GM12878 (cell line): Measurements from ENCODE around the gene FAM174A. TPM values are rescaled to one million over a fixed set of nuclear protein-coding genes. Genes with fewer than 3 reads are reported as not detected.

Experiments
- ATAC-seq: fragments of 200-7000 bp; cut with Tn5 transposase; 3 replicates; pipeline ENCODE4 v1.9.1; 2020; ENCODE audit warnings: mild to moderate bottlenecking, moderate library complexity
- BruUV-seq: library from RNA; stranded (reverse); fragments of 400-500 nt; replicated peaks from 2 replicates; lab custom pipeline; 2021; lab: Mats Ljungman, UMichigan
- CTCF ChIA-PET: fragments of 300-600 bp; sonication (Branson Sonifier 250); formaldehyde crosslinking; extraction: SDS; loops from one replicate; lab custom pipeline; 2021; ENCODE audit warnings: inconsistent platforms; lab: Yijun Ruan, JAX
- POLR2A ChIA-PET: fragments of 350-600 bp; formaldehyde crosslinking; extraction: SDS; loops from one replicate; lab custom pipeline; 2021; ENCODE audit warnings: inconsistent platforms; lab: Charles Lee
- RAD21 ChIA-PET: fragments of 300-600 bp; sonication (Branson Sonifier 250); formaldehyde crosslinking; loops from one replicate; lab custom pipeline; 2023; ENCODE audit warnings: antibody characterized with exemption; ENCODE audit not compliant: unreplicated experiment; lab: Charles Lee
- SMC1A ChIA-PET: fragments of 300-600 bp; sonication (Branson Sonifier 250); formaldehyde crosslinking; loops from one replicate; lab custom pipeline; 2023; ENCODE audit not compliant: unreplicated experiment, uncharacterized antibody; lab: Charles Lee
- DNase-seq: peaks from one replicate; pipeline ENCODE4 v3.0.0-alpha.2; 2011; ENCODE audit warnings: low read depth, low spot score
- FAIRE-seq: peaks from 3 replicates; lab custom pipeline; 2011; peaks lifted over from hg19 to GRCh38; lab: Jason Lieb, UNC
- H2AFZ ChIP-seq: 2 replicates; pipeline ENCODE4 v1.6.0; 2011; ENCODE audit warnings: low read depth, low read length, control low read depth; ENCODE audit not compliant: control insufficient read depth
- H3K27ac ChIP-seq: 2 replicates; pipeline ENCODE4 v1.5.1; 2011; ENCODE audit warnings: control low read depth; ENCODE audit not compliant: control insufficient read depth, insufficient read depth
- H3K27me3 ChIP-seq, 2 experiments: replicated peaks in 1 of 2; 2 replicates each; pipeline versions ENCODE4 v1.6.0 to v1.6.1; 2011; ENCODE audit warnings: low read length in 1 of 2; ENCODE audit not compliant: control insufficient read depth in 2 of 2, insufficient read depth in 2 of 2
- H3K36me3 ChIP-seq, 2 experiments: 2 replicates each; pipeline ENCODE4 v1.5.1; 2011; ENCODE audit warnings: low read length in 1 of 2; ENCODE audit not compliant: control insufficient read depth in 2 of 2, insufficient read depth in 2 of 2
- H3K4me1 ChIP-seq: 2 replicates; pipeline ENCODE4 v1.6.1; 2011; ENCODE audit warnings: mild to moderate bottlenecking, low read length, moderate library complexity, mixed read lengths; ENCODE audit not compliant: control insufficient read depth, insufficient read depth
- H3K4me2 ChIP-seq: 2 replicates; pipeline ENCODE4 v1.6.0; 2011; ENCODE audit warnings: control low read depth; ENCODE audit not compliant: control insufficient read depth, insufficient read depth
- H3K4me3 ChIP-seq: fragments of 200-600 bp; sonication (generic); 2 replicates; pipeline ENCODE4 v1.5.1; 2016
- H3K79me2 ChIP-seq: 2 replicates; pipeline ENCODE4 v1.6.0; 2011; ENCODE audit warnings: low read length; ENCODE audit not compliant: control insufficient read depth, insufficient read depth
- H3K9ac ChIP-seq: 2 replicates; pipeline ENCODE4 v1.8.0; 2011; ENCODE audit warnings: low read length, control low read depth, mixed read lengths; ENCODE audit not compliant: control insufficient read depth, insufficient read depth
- H3K9me3 ChIP-seq: replicated peaks from 3 replicates; pipeline ENCODE4 v1.5.1; 2011; ENCODE audit warnings: mild to moderate bottlenecking, low read length; ENCODE audit not compliant: control insufficient read depth, insufficient read depth
- H4K20me1 ChIP-seq: 2 replicates; pipeline ENCODE4 v1.6.0; 2011; ENCODE audit not compliant: control insufficient read depth, insufficient read depth
- ATF2 ChIP-seq: IDR thresholded peaks from 2 replicates; pipeline ENCODE4 v1.6.1; 2012; ENCODE audit warnings: low read length, inconsistent platforms
- CHD1 ChIP-seq: IDR thresholded peaks from 2 replicates; pipeline ENCODE4 v1.6.1; 2012; ENCODE audit warnings: low read depth, low read length, improper control_type of control experiment
- E4F1 ChIP-seq: fragments of 450-650 bp; IDR thresholded peaks from 2 replicates; pipeline ENCODE4 v1.6.1; 2018; ENCODE audit warnings: borderline replicate concordance, mild to moderate bottlenecking; ENCODE audit not compliant: partially characterized antibody
- ELK1 ChIP-seq: IDR thresholded peaks from 2 replicates; pipeline ENCODE4 v1.6.1; 2012; ENCODE audit warnings: low read depth, low read length, improper control_type of control experiment
- RAD21 ChIP-seq: IDR thresholded peaks from 2 replicates; pipeline ENCODE4 v1.6.1; 2011; ENCODE audit warnings: mild to moderate bottlenecking, low read depth, low read length, moderate library complexity; ENCODE audit not compliant: insufficient read depth
- SREBF1 ChIP-seq: IDR thresholded peaks from 2 replicates; pipeline ENCODE4 v1.6.1; 2012; ENCODE audit warnings: mild to moderate bottlenecking, low read length
- SUZ12 ChIP-seq: fragments of 200-600 bp; sonication (generic); IDR thresholded peaks from one replicate; pipeline ENCODE4 v1.6.1; 2018; ENCODE audit warnings: antibody characterized with exemption, mild to moderate bottlenecking; ENCODE audit not compliant: unreplicated experiment
- TCF12 ChIP-seq: IDR thresholded peaks from 2 replicates; pipeline ENCODE4 v1.6.1; 2011; ENCODE audit warnings: low read depth, mild to moderate bottlenecking, low read length
- WGBS: methylation state at CpG from one replicate; pipeline ENCODE4 v1.1.6; 2016; ENCODE audit warnings: low lambda C conversion rate; ENCODE audit not compliant: insufficient replicate concordance, insufficient coverage; ENCODE audit errors: missing lambda C conversion rate; 5-methylcytosine and 5-hydroxymethylcytosine counted together
- in situ Hi-C: fragments of 300-500 bp; cut with MboI; formaldehyde crosslinking; loops from 9 replicates; pipeline ENCODE4 v1.14.3; 2018; ENCODE audit warnings: mixed read lengths
- intact Hi-C: fragments of 100-400 bp; cut with micrococcal nuclease; formaldehyde crosslinking; loops from one replicate; pipeline ENCODE4 v1.14.2; 2022; ENCODE audit not compliant: unreplicated experiment
- polyA plus RNA-seq, 11 experiments: library from polyadenylated mRNA; depleted of rRNA in 4 of 11; unstranded in 6 of 11; stranded (reverse) in 5 of 11; fragments of >200 nt; fragmentation: Nextera tagmentation in 4 of 11; fragmentation: Illumina TruSeq in 1 of 11; extraction: Ambion mirVana in 4 of 11; extraction: Trizol in 1 of 11; gene quantifications; 1 replicate in 1 of 11; 2 replicates in 10 of 11; pipeline versions ENCODE4 v1.2.1 to v1.2.3, GENCODE V29; 2011 to 2016; ENCODE audit warnings: inconsistent platforms in 2 of 11, missing spikeins in 2 of 11, low read depth in 1 of 11
- total RNA-seq, 4 experiments: library from RNA; depleted of rRNA in 3 of 4; stranded (reverse); fragments of >200 nt in 3 of 4; fragmentation: Illumina TruSeq in 1 of 4; extraction: Trizol in 1 of 4; gene quantifications; 2 replicates each; pipeline versions ENCODE4 v1.2.1 to v1.2.3, GENCODE V29; 2013 to 2021
- TF ChIP-seq, protein P1 (sequence below): IDR thresholded peaks from 2 replicates; pipeline ENCODE4 v1.6.1; 2012; ENCODE audit warnings: mild to moderate bottlenecking, low read depth, low read length

The FAM174A gene
- total and polyA plus RNA-seq, 10 of the 15 experiments (the other 5 are each of a cell fraction or from before 2014, with no cell fraction given) = 1.4 to 12.1 (median 6.0) TPM

DNA sequence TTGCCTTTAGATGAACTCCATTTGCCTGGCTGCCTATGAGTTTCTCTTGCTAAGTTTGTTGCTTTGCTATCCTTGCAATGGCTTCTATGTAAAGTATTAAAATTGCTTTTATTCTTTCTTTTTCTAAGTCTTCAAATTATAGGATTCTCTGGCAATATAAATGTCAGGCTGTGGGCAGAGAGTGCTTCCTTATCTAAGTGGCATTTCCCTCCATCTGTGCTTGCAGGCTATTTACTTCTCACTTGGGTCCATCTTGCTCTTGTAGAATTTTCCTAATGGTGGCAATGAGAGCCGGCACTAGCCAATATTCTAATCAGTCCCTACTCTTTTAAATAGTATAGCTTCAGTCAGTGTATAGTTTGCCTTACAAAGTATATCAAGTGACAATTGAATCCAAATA, 63.3 kb downstream of the FAM174A start (continued):
- TF ChIP-seq, protein P1, sequence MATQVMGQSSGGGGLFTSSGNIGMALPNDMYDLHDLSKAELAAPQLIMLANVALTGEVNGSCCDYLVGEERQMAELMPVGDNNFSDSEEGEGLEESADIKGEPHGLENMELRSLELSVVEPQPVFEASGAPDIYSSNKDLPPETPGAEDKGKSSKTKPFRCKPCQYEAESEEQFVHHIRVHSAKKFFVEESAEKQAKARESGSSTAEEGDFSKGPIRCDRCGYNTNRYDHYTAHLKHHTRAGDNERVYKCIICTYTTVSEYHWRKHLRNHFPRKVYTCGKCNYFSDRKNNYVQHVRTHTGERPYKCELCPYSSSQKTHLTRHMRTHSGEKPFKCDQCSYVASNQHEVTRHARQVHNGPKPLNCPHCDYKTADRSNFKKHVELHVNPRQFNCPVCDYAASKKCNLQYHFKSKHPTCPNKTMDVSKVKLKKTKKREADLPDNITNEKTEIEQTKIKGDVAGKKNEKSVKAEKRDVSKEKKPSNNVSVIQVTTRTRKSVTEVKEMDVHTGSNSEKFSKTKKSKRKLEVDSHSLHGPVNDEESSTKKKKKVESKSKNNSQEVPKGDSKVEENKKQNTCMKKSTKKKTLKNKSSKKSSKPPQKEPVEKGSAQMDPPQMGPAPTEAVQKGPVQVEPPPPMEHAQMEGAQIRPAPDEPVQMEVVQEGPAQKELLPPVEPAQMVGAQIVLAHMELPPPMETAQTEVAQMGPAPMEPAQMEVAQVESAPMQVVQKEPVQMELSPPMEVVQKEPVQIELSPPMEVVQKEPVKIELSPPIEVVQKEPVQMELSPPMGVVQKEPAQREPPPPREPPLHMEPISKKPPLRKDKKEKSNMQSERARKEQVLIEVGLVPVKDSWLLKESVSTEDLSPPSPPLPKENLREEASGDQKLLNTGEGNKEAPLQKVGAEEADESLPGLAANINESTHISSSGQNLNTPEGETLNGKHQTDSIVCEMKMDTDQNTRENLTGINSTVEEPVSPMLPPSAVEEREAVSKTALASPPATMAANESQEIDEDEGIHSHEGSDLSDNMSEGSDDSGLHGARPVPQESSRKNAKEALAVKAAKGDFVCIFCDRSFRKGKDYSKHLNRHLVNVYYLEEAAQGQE = no peak

GRCh38 chr5:100600298-100600994, 65.3 kb downstream of the FAM174A start:
- intact Hi-C loops (no loop called here), in situ Hi-C loops (loop anchor here (25.0 kb wide), 1 partner anchor 787 kb away; no protein-coding TSS in a partner anchor)
- Histone ChIP-seq H3K4me3 (no peak overlapping the region), H3K4me1 (no peaks in the 10 kb centered on the region), H3K27me3 (no peaks in the 10 kb centered on the region), H3K9ac (no peak overlapping the region), H3K36me3 (no peaks in the 10 kb centered on the region), H4K20me1 (no peaks in the 10 kb centered on the region), H3K4me2 (no peak overlapping the region), H3K9me3 (no peaks in the 10 kb centered on the region), H2AFZ (no peak overlapping the region), H3K27ac (no peak overlapping the region), H3K79me2 (no peaks in the 10 kb centered on the region)
- DNase-seq = no peak
- 31% methylated on average over 5 of the region's 5 CpGs for WGBS
- ChIA-PET POLR2A (no interaction called here), CTCF (interaction anchor here (0.7 to 1.4 kb wide), 5 partner anchors 9 to 94 kb away, joined by 3 read pairs; no protein-coding TSS in a partner anchor), SMC1A (interaction anchor here (1.0 to 1.7 kb wide), 6 partner anchors 10 to 39 kb away, joined by 3 to 5 read pairs (median 4); no protein-coding TSS in a partner anchor), RAD21 (no interaction called here)
- no TSS peak for BruUV-seq
- no peak for FAIRE-seq
- ATAC-seq = no peak
- no peak for TF ChIP-seq RAD21
- no peak for TF ChIP-seq ELK1
- no peak for TF ChIP-seq TCF12
- no peak for TF ChIP-seq SREBF1
- TF ChIP-seq ATF2 = no peak
- no peak for TF ChIP-seq SUZ12
- no peak for TF ChIP-seq E4F1
- no peak for TF ChIP-seq CHD1
